ENCODE measurements around the gene CCDC15.
A peak's percentile ranks its signal among the peaks of the same experiment; 100 is the strongest.
"Not testable (repeated sequence)": the region's sequence is repeated elsewhere in the genome, so short reads cannot be mapped to it uniquely, and the experiment has no call there.

CCDC15 gene

DNA sequence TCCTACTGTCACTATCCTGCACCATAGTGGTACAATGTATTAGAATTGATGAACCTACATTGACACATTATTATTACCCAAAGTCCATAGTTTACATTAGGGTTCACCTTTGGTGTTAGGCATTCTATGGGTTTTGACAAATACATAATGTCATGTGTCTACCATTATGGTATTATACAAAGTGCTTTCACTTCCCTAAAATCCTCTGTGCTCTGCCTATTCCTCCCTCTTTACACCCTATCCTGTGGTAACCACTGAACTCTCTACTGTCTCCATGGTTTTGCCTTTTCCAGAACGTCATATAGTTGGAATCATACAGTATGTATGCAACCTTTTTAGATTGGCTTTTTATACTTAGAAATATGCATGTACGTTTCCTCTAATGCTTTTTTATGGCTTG lies 51.5 kb downstream of the CCDC15 start:
- DNase-seq = no peak

GRCh38 chr11:125016413-125016812 lies 62.4 kb downstream of the CCDC15 start:
- DNase-seq = no peak

DNA sequence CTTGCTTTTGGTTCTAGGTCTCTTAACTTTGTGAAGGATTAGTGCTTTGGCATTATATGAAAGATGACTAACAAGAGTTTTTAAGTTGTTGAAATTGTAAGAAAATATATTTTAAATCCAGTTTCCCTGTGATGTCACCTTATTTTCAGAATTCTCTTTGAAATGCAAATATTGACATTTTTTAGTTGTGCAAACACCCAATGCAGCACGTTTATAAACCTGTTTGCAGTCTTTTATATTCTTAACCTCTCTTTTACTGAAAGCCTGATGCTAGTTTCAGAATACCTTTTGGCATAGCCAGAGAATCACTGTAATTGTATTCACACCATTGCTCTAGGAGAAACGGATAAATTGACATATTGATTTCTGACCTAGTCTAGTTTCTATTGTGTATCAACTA lies 66.3 kb downstream of the CCDC15 start:
- DNase-seq = no peak

- DNase-seq = no peak
These were observed 68.5 kb downstream of the CCDC15 start for GRCh38 chr11:125022551-125022950.

DNA sequence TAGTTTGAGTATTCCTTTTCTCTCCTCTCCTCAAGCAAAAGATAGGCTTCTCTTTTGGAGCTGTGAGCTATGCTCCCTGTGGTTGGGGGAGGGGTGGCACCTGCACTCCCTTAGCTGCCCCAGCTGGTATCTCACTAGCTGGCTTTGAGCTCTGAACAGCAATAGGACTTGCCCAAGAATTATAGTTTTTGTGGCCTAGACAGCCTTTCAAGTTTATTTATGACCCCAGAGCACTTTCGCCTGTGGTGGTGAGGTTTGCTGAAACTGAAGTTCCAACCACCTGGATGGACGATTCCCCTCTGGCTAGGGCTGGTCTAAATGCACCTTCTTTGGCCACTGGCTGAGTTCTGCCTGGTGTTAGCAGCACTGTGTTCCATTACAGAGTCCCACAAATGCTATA lies 72.0 kb downstream of the CCDC15 start:
- no peak for DNase-seq

DNA sequence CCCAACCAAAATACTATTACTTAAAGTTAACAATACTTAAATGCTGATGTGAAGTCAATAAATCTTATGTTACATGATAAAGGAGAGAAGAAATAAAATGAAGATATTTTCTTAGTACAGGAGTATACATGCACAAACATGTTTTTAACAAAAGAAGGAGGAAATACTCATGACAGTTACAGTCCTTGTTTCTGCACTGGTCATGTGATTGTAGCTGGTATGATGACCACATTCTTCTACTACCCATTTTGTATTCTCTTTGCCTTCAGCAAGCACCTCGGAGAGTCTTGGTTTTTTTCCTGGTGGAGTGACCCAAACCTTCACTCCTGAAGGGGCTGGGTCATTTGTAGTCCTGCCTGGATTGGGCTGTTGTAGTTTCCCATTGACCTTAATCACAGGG lies 75.4 kb downstream of the CCDC15 start:
- DNase-seq = not testable (repeated sequence)

- DNase-seq = no peak
These were observed 82.9 kb downstream of the CCDC15 start for GRCh38 chr11:125036933-125037332.

DNA sequence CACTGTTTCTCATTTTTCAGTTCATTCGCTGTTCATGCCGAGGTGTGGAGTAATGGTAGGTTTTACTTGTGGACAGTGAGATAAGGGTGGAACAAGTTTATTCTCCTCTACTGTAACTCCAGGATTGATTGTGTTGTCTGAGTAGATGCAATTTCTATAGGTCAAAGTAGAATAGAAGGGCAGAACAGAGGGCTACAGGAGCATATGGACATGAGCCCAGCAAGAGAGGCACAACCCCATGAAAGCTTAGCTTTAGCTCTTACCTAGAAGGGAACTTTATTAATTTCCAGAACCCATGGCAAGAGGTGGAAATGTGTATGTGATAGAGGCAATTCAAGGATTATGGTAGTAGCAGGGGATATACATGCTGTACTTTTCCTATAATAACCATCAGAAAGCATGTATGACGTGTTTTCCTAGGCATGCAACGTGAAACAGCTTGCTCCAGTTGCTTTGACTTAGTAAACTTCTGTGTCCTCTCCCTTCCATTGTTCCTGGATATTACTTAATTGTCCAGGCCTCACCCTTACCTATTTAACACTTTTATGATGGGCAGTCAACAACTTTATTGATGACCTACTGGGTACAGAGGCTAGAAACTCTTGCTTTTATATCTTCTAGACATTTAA lies 95.3 kb downstream of the CCDC15 start:
- no peak for DNase-seq

DNA sequence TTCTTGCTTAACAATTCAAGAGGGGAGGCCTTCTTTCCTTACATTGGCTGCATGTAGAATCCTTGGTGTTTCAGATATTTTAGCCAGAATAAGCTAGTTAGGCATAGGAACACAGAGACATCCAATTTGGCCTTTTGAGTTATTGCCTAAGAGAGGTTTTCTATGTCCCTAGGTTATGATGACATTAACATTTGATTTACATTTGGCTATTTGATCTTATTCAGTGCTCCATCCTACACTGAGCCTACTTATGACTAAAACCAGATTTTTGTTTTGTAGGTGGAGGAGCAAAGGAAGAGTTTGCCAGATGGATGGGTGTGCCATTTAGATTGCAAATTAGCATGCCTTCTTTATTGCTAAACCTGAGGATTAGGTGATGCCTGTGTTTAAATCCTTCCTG lies 98.0 kb downstream of the CCDC15 start:
- DNase-seq = no peak

DNA sequence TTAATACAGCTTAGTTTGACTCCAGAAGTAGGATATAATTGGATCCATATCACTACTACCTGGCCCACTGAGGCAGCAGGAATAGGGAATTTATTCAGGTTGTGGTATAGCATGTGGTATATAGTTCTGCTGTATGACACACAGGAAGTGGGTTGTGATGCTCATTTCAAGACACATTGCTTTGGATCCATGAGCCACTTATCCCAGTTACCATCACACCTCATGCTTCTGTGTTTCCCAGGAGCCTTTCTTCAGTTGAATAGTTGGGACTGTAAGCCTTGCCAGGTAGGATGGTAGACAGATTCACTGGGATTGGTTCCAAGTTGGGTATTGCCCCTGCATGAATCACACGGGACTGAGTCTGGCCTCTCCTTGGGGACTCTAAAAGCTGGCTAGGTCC lies 99.2 kb downstream of the CCDC15 start:
- no peak for DNase-seq

- DNase-seq = no peak
These were observed 101.2 kb downstream of the CCDC15 start for GRCh38 chr11:125055107-125055715.

- not testable (repeated sequence) for DNase-seq
These were observed 102.1 kb downstream of the CCDC15 start for GRCh38 chr11:125056111-125056510.

DNA sequence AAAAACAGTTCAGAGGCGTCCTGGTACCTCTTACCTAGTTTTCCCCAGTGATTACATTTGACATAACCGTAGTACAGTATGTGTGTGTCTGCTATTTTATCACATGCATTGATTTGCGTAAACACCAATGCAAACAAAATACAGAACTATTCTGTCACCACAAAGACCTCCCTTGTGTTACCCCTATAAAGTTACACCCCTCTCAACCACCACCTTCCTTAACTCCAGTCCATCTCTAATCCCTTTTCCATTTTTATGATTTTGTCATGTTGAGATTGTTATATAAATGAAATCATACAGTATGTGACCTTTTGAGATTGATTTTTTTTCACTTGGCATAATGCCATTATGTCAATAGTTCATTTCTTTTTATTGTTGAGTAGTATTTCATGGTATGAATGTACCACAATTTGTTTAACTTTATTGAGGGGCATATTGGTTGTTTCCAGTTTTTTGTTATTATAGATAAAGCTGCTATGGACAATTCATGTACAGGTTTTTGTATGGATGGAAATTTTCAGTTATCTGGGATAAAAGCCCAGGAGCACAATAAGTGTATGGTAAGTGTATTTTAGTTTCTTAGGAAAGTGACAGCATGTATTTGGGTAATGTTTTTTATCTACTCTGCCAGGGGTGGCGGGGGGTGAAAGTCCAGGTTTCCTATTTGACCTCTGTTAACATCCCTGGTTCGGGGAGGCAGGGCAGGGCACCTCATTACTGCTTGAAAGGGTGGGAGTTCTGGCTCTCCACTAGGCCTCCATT lies 103.1 kb downstream of the CCDC15 start:
- DNase-seq = no peak

GRCh38 chr11:125057693-125058016 lies 103.7 kb downstream of the CCDC15 start:
- DNase-seq = no peak

DNA sequence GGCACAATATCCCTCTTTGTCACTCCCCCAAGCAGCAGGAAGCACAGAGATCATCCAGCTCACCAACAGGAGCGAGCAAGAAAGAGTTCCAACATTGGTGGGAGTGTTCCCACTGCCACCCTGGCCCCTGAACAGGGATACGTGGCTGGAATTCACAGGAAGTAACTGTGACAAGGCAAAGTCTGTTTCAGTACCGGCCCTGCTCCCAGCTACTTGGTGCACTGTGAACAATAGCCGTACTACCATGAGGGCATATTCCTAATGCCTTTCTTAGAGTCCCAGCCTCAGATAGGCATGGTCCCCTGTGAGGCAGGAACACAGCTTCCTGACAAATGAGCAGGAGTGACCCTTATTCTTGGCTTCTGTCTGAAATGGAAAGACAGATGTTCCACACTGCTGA lies 107.3 kb downstream of the CCDC15 start:
- no peak for DNase-seq

- no peak for DNase-seq
These were observed 108.4 kb downstream of the CCDC15 start for GRCh38 chr11:125062218-125062930.

GRCh38 chr11:125062931-125063428 lies 109.0 kb downstream of the CCDC15 start, which contains the start of gene SLC37A2:
SLC37A2 (plus strand) TSS chr11:125063305; CDS start chr11:125063368, 63 bp downstream.
- DNase-seq = peak; percentile 59

DNA sequence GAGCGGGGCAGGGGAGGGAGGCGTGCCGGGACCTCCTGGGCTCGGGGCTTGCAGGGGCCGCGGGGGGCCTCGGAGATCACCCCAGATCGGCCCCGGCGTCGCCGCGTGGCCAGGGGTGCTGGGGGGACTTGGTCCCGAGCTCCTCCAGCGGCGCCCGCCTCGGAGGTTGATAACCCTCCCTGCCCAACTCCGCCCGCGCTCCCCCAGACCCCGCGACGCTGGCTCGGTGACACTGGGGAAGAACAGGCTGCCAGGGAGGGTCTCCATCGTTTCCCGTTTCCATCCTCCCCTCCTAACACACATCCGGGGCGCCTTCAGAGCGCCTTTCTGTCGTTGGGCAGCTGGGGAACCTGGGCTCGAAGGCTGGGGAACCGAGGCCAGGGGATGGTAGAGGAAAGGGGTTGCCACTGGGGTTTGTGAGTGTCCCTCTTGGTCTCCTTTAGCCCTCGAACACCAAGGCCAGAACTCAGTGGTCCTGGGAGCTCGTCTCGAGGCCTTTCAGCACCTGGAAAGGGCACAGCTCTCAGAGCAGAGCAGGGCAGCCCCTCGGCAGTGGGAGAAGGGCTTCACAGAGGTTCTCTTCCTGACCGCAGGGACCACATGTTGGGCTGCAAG lies 109.5 kb downstream of the CCDC15 start:
- no peak for DNase-seq

DNA sequence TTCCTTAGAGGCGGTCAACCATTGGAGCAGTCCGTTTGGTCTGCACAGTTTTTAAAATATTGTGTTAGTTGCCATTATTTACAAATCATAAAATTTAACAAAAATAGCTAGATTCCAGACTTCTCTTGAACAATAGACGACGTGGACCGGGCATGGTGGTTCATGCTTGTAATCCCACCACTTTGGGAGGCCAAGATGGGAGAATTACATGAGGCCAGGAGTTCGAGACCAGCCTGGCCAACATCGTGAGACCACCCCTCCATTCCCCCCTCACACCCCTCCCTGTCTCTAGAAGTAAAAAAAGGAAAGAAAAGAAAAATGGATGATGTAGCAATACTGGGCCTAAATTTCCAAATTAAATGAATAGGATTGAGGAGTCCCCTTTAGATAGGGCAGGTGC lies 110.1 kb downstream of the CCDC15 start:
- no peak for DNase-seq

- DNase-seq = no peak
These were observed 114.4 kb downstream of the CCDC15 start for GRCh38 chr11:125068368-125068767.

GRCh38 chr11:125069008-125069407 lies 115.0 kb downstream of the CCDC15 start:
- no peak for DNase-seq

- DNase-seq = no peak
These were observed 115.8 kb downstream of the CCDC15 start for GRCh38 chr11:125069796-125070195.

GRCh38 chr11:125070699-125071254 lies 116.8 kb downstream of the CCDC15 start:
- DNase-seq = peak; percentile 38

Measured in activated CD4-positive, alpha-beta T cell treated with anti-CD3 and anti-CD28 coated beads for 48 hours (primary cell).